Embryonic facial prominence (tissue), 1 donor: ENCODE measurements around the gene TBC1D3I.
"Not testable (repeated sequence)": the region's sequence is repeated elsewhere in the genome, so short reads cannot be mapped to it uniquely, and the experiment has no call there.

Source experiments
- DNase-seq: peaks from one replicate; pipeline ENCODE4 v3.0.0-alpha.2; 2016; ENCODE audit errors: extremely low spot score

Gene TBC1D3I

GRCh38 chr17:36206486-36206821, 57.9 kb downstream of the TBC1D3I start:
- DNase-seq, result not testable (repeated sequence)

DNA sequence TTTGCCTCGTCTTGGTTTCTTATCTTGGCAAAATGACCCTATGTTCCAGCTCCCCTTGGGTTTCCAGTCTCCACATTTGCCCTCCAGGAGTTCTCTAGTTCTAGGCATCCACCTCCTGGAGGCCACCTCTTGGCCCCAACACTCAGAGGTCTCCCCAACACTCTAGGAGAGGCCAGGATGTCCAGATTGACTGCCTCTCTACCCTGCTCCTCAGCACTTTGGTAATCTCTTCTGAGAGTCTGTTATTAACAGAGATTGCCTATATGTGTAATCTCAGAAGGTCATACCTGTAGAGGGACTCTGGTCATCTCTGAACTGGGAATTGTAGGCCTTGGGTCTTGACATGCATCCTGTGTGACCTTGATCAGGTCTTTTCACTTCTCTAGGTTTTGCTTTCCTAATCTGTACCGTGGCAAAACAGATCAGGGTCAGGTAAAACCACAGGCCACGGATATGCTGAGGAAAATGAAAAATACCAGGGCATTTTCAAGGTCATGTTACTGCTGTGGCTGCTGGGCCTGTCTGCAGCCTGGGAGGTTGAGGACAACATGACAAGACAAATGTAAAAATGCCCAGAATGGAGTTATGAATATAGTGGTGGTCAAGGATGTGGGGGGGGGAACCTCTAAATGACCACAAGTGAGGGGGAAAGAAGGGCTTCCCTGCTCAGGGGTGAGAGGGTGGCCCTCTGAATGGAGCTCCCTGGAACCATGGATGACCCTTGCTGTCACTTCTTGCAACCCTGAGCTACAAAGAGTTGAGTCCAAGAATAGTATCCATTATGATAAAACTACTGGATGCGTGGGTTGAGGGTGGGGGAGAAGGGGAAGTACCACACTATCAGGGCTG, 58.5 kb downstream of the TBC1D3I start:
- DNase-seq, result no peak

- DNase-seq, result no peak
These were observed 59.5 kb downstream of the TBC1D3I start for GRCh38 chr17:36204724-36205500.
